Memory B cell (primary cell): ENCODE data around the gene ZNF808.
"Not testable (repeated sequence)": the region's sequence is repeated elsewhere in the genome, so short reads cannot be mapped to it uniquely, and the experiment has no call there.

Experiments used
- ATAC-seq: fragments of 150-1000 bp; cut with Tn5 transposase; 2 replicates; pipeline ENCODE4 v1.10.0; 2021; ENCODE audit warnings: low read depth, mild to moderate bottlenecking, moderate library complexity
- DNase-seq, 2 donors: peaks; one replicate each; pipeline ENCODE4 v3.0.0; 2022; ENCODE audit warnings: low spot score in 2 of 2
- H3K27ac Mint-ChIP-seq: one replicate; pipeline ENCODE4 v1.8.0; 2022; ENCODE audit warnings: mild to moderate bottlenecking, moderate library complexity, mixed read lengths
- H3K27me3 Mint-ChIP-seq: one replicate; pipeline ENCODE4 v1.8.0; 2022; ENCODE audit warnings: mixed read lengths
- H3K36me3 Mint-ChIP-seq: one replicate; pipeline ENCODE4 v1.8.0; 2022; ENCODE audit warnings: mild to moderate bottlenecking, mixed read lengths
- H3K4me1 Mint-ChIP-seq: one replicate; pipeline ENCODE4 v1.8.0; 2022; ENCODE audit warnings: mixed read lengths
- H3K4me3 Mint-ChIP-seq: one replicate; pipeline ENCODE4 v1.8.0; 2022; ENCODE audit warnings: mild to moderate bottlenecking, moderate library complexity, mixed read lengths
- H3K9me3 Mint-ChIP-seq: one replicate; pipeline ENCODE4 v1.8.0; 2022; ENCODE audit warnings: mixed read lengths

The ZNF808 gene

DNA sequence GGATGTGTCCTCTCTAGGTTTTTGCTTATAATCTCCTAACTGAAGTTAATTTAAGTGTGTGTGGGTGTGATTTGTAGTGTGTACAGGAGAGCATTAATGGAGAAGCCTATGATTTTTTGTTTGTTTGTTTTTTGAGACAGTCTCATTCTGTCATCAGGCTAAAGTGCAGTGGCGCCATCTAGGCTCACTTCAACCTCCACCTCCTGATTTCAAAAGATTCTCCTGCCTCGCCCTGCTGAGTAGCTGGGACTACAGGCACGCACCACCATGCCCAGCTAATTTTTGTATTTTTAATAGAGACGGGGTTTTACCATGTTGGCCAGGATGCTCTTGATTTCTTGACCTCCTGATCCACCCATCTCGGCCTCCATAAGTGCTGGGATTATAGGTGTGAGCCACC lies 63.3 kb downstream of the ZNF808 start:
- DNase-seq = no peak
- Mint-ChIP-seq H3K9me3 (no peaks in the 10 kb centered on the region), H3K4me1 (no peaks in the 10 kb centered on the region), H3K4me3 (no peak overlapping the region), H3K27me3 (no peaks in the 10 kb centered on the region), H3K36me3 (peaks cover 30% of the 10 kb centered on the region), H3K27ac (no peak overlapping the region)
- ATAC-seq = no peak

DNA sequence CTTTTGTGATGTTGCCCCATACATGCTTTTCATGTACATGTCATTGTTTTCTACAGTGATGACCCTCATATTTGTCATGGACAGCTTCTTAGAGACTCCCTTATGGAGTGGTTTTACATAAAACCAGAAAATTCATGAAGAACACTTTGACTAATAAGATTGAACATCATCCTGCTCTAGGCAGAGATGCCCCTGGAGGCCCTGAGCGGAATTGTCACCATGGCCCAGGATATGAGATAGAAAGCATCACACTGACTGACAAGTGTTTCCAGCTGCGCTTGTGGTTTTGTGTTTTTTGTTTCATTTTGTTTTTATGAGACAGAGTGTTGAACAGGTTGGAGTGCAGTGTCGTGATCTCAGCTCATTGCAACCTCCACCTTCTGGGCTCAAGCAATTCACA lies 64.8 kb downstream of the ZNF808 start:
- DNase-seq = no peak
- peaks cover 4% of the 10 kb centered on the region for H3K9me3 Mint-ChIP-seq
- H3K27me3 Mint-ChIP-seq = no peaks in the 10 kb centered on the region
- no peaks in the 10 kb centered on the region for H3K4me1 Mint-ChIP-seq
- H3K36me3 Mint-ChIP-seq = peaks cover 36% of the 10 kb centered on the region
- H3K27ac Mint-ChIP-seq = no peak overlapping the region
- H3K4me3 Mint-ChIP-seq = no peak overlapping the region
- ATAC-seq = no peak

DNA sequence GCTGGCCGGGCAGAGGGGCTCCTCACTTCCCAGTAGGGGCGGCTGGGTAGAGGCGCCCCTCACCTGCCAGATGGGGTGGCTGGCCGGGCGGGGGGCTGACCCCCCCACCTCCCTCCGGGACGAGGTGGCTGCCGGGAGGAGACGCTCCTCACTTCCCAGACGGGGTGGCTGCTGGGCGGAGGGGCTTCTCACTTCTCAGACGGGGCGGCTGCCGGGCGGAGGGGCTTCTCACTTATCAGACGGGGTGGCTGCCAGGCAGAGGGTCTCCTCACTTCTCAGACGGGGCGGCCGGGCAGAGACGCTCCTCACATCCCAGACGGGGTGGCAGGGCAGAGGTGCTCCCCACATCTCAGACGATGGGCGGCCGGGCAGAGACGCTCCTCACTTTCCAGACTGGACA lies 66.0 kb downstream of the ZNF808 start:
- not testable (repeated sequence) for H3K27ac Mint-ChIP-seq, DNase-seq, H3K4me1 Mint-ChIP-seq, H3K4me3 Mint-ChIP-seq, ATAC-seq, H3K9me3 Mint-ChIP-seq, H3K27me3 Mint-ChIP-seq
- peaks cover 29% of the 10 kb centered on the region for H3K36me3 Mint-ChIP-seq

DNA sequence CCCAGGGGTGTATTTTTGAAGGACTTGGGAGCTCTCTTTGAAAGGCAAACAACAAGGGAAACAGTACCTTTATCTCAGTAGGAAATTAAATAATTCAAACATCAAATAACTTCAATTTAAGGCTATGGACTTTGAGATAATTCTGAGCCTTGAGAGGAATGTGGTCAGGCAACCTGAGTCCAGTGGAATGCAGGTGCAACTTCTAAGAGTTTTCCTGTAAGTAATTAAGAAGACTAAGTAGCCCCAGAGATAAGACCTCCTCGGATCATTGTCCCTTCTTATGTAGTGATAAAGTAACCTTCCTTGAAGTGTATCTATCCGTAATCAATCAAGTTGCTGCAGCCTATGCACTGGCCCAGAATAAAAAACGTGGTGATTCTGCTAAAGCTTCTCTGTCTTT lies 71.8 kb downstream of the ZNF808 start:
- peaks cover 4% of the 10 kb centered on the region for H3K9me3 Mint-ChIP-seq
- H3K27me3 Mint-ChIP-seq = no peaks in the 10 kb centered on the region
- H3K4me3 Mint-ChIP-seq = no peak overlapping the region
- no peak for ATAC-seq
- H3K4me1 Mint-ChIP-seq = peaks cover 9% of the 10 kb centered on the region
- DNase-seq = no peak
- H3K27ac Mint-ChIP-seq = no peak overlapping the region
- peaks cover 12% of the 10 kb centered on the region for H3K36me3 Mint-ChIP-seq

DNA sequence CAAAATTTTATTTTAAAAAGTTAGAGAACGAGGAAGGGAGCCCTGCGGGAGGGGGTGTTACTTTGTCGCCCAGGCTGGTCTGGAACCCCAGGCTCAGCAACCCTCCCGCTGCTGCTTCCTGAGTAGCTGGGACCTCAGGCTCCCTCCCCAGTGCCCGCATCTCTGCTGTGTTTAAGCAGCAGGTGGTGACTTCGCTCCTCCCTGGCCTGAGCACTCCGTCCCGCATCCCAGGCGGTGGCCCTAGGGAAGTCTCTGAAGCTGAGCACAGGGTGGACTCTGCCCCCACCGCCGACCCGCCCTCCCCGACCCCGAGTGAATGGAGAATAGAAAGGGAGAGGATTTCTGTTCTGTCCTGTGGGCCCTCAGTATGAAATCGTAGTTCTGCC lies 73.2 kb downstream of the ZNF808 start:
- H3K27ac Mint-ChIP-seq = no peak overlapping the region
- peaks cover 18% of the 10 kb centered on the region for H3K36me3 Mint-ChIP-seq
- H3K4me1 Mint-ChIP-seq = peaks cover 12% of the 10 kb centered on the region
- peak overlapping the region; percentile 92 for H3K4me3 Mint-ChIP-seq
- DNase-seq (no peak), ATAC-seq (peak; percentile 6)
- peaks cover 5% of the 10 kb centered on the region for H3K9me3 Mint-ChIP-seq
- H3K27me3 Mint-ChIP-seq = no peaks in the 10 kb centered on the region

DNA sequence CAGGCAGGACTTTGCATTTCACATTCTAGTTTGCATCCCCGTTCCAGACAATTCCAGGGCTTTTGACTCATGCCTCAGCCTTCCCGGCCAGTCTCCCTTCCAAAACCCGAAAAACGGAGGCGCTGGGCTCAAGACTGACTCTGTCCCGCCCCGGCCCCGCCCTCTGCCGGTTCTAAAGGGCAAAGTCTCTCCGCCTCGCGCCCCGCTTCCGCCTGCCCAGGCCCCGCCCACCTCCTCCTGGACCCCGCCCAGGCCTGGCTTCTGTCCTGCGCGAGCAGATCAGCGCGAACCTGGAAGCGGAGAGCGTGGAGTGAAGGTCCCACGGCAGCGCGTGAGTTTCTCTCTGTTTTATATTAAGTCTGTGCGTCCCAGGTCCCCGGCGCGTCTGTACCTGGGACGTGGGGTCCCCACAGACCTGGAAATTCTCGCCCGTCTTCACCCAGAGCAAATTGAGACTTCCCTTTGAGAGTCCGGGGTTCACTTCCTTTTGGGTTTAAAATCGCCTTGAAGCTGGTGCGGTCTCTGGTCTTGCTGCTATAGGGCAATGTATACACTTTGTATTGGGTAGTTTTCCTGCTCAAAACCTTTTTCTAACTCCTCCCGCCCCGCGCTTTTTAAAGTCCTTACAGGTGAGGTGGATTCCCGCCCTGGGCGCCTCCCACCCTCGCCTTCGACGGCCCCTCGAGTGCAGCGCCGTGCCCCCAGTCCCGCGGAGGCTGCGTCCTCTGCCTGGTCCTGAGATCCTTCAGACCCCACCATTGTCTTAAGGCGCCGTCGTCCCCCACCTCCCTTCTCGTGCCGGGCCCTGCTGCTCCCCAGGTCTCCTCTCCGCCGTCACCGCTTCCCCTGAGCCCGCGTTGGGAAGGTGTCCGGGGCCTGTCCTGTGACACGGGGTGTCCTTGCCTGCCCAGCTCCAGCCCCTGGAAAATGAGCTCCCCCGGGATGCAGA lies 73.8 kb downstream of the ZNF808 start:
- Mint-ChIP-seq H3K4me3 (peak overlapping the region; percentile 92), H3K9me3 (peaks cover 6% of the 10 kb centered on the region), H3K4me1 (peaks cover 12% of the 10 kb centered on the region), H3K27me3 (no peaks in the 10 kb centered on the region), H3K27ac (peak overlapping the region; percentile 16), H3K36me3 (peaks cover 16% of the 10 kb centered on the region)
- peak; percentile 97 for ATAC-seq
- DNase-seq = peak; percentile 88 to 90

DNA sequence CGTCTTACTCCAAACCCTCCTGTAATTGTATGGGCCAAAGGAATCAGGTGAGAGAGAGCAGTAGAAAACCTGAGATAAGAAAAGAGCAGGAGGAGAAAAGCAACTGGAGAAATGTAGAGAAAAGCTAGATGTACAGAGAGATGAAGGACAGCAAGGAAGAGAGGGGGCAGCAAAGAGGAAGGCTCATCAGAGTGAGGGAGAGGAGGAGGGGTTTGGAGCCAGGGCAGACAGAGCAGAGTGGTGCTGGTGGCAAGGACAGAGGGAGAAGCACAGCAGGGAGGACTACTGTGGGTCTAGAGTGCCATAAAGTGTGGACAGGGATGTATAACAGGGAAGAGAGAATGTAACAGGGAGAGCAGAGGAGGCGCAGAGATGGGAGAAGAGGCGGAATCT lies 74.5 kb downstream of the ZNF808 start:
- not testable (repeated sequence) for H3K27me3 Mint-ChIP-seq, H3K9me3 Mint-ChIP-seq, DNase-seq, ATAC-seq
- Mint-ChIP-seq H3K4me1 (peaks cover 12% of the 10 kb centered on the region), H3K27ac (peak overlapping the region; percentile 16), H3K36me3 (peaks cover 15% of the 10 kb centered on the region), H3K4me3 (peak overlapping the region; percentile 92)

DNA sequence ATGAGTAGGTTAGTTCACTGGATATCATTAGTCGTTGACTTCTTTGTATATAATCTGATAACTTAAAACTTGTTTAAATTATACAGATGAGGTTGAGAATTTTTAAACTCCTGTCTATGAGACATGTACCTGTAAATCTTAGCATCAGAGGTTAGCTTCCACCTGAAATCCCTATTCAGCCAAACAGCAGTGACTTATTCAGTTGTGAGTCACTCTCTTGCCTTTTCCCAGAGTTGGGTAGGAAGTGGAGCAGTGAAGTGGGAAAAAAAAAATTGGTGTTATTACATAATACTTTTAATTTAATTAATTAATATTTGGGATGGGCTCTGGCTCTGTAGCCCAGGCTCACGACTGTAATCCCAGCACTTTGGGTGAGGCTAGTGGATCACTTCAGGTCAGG lies 75.5 kb downstream of the ZNF808 start:
- peaks cover 14% of the 10 kb centered on the region for H3K36me3 Mint-ChIP-seq
- peaks cover 4% of the 10 kb centered on the region for H3K9me3 Mint-ChIP-seq
- H3K4me1 Mint-ChIP-seq = peaks cover 12% of the 10 kb centered on the region
- DNase-seq (no peak), ATAC-seq (no peak)
- no peak overlapping the region for H3K27ac Mint-ChIP-seq
- no peak overlapping the region for H3K4me3 Mint-ChIP-seq
- H3K27me3 Mint-ChIP-seq = no peaks in the 10 kb centered on the region

DNA sequence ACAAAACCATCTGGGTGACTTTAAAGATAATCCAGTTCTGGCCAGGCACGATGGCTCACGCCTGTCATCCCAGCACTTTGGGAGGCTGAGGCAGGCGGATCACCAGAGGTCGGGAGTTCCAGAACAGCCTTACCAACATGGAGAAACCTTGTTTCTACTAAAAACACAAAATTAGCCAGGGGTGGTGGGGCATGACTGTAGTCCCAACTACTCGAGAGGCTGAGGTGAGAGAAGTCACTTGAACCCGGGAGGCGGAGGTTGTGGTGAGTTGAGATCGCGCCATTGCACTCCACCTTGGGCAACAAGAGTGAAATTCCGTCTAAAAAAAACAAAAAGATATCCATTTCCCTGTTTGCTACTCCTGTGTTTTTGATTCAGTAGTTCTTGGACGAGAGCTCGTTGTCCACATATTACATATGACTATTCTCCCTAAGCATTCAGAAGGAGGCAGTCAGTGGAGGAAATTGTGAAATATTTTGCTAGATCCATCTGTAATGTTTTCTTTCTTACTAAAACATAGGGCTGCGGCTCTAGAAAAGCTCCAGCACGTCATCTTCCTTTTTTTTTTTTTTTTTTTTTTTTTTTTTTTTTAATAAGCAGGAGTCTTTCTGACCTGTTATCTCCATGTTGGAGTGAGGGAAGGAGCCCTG lies 76.2 kb downstream of the ZNF808 start:
- ATAC-seq (no peak), DNase-seq (no peak)
- peaks cover 15% of the 10 kb centered on the region for H3K36me3 Mint-ChIP-seq
- H3K9me3 Mint-ChIP-seq = peaks cover 4% of the 10 kb centered on the region
- peaks cover 12% of the 10 kb centered on the region for H3K4me1 Mint-ChIP-seq
- no peak overlapping the region for H3K27ac Mint-ChIP-seq
- H3K4me3 Mint-ChIP-seq = no peak overlapping the region
- no peaks in the 10 kb centered on the region for H3K27me3 Mint-ChIP-seq
